BE2C (cell line): ENCODE measurements around the gene UBE2U.

Experiments used
- DNase-seq: peaks from one replicate; pipeline ENCODE4 v3.0.0-alpha.2; 2020
- H3K27me3 ChIP-seq: fragments of 250-450 bp; sonication (Bioruptor Pico); 2 replicates; pipeline ENCODE4 v1.5.1; 2020; ENCODE audit warnings: mild to moderate bottlenecking
- H3K36me3 ChIP-seq: fragments of 250-450 bp; sonication (Bioruptor Pico); 2 replicates; pipeline ENCODE4 v1.5.1; 2020; ENCODE audit warnings: mild to moderate bottlenecking
- H3K4me1 ChIP-seq: fragments of 250-450 bp; sonication (Bioruptor Pico); 2 replicates; pipeline ENCODE4 v1.5.1; 2020
- H3K4me3 ChIP-seq: 2 replicates; pipeline ENCODE4 v1.5.1; 2011; ENCODE audit warnings: low read depth, low read length
- H3K9me3 ChIP-seq: fragments of 250-450 bp; sonication (Bioruptor Pico); 2 replicates; pipeline ENCODE4 v1.5.1; 2020
- CTCF ChIP-seq: IDR thresholded peaks from 2 replicates; pipeline ENCODE4 v1.5.1; 2012; ENCODE audit warnings: mild to moderate bottlenecking, low read depth, low read length

UBE2U gene

DNA sequence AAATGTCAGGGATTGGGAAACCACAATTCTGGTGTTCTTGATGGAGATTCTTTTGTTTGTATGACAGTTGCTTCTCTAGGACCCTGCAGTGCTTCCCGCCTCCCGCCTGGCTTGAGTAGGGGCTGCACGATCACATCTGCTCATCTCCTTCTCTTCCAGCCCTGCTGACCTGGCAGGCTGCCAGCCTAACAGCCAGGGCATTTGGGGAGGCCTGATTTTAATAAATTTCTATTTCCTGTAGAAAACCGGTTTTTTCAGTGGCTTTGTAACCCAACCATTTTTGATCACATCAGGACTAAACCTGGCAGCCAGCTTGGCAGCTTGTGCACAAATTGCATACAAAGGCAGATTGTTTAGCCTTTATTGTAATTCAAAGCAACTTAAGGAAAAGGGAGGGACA lies 78.9 kb downstream of the UBE2U start:
- Histone ChIP-seq H3K27me3 (no peaks in the 10 kb centered on the region), H3K9me3 (no peaks in the 10 kb centered on the region), H3K4me3 (no peak overlapping the region), H3K36me3 (no peaks in the 10 kb centered on the region), H3K4me1 (peaks cover 14% of the 10 kb centered on the region)
- DNase-seq: peak; percentile 83
- no peak for TF ChIP-seq CTCF

DNA sequence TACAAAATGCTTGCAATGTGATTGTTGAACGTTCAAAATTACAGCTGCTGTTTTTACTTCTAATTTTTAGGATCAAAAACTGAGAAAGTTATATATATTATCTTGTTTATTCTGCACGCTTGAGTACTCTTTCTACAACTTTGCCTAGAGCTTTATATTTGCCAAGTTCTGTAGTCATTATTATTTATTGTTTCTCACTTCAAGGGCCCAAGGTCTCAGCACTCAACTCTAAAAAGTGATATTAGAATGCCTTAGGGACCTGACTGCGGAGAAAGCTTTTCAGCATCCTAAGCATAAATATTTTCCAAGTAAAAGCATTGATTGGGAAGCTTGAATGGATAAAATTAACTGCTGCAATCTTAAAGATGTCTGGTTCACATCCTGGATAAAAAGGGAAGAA lies 83.6 kb downstream of the UBE2U start:
- peaks cover 4% of the 10 kb centered on the region for H3K4me1 ChIP-seq
- TF ChIP-seq CTCF: no peak
- no peak for DNase-seq
- H3K9me3 ChIP-seq: no peaks in the 10 kb centered on the region
- no peak overlapping the region for H3K4me3 ChIP-seq
- H3K36me3 ChIP-seq: no peaks in the 10 kb centered on the region
- H3K27me3 ChIP-seq: no peaks in the 10 kb centered on the region

- no peaks in the 10 kb centered on the region for H3K36me3 ChIP-seq
- no peaks in the 10 kb centered on the region for H3K9me3 ChIP-seq
- no peaks in the 10 kb centered on the region for H3K27me3 ChIP-seq
- H3K4me1 ChIP-seq: no peaks in the 10 kb centered on the region
- H3K4me3 ChIP-seq: no peak overlapping the region
- TF ChIP-seq CTCF: no peak
- no peak for DNase-seq
Observed at GRCh38 chr1:64290420-64290819, 87.0 kb downstream of the UBE2U start.

- H3K9me3 ChIP-seq: no peaks in the 10 kb centered on the region
- TF ChIP-seq CTCF: no peak
- H3K4me1 ChIP-seq: no peaks in the 10 kb centered on the region
- no peak overlapping the region for H3K4me3 ChIP-seq
- no peak for DNase-seq
- no peaks in the 10 kb centered on the region for H3K36me3 ChIP-seq
- H3K27me3 ChIP-seq: no peaks in the 10 kb centered on the region
Observed at GRCh38 chr1:64291931-64292330, 88.5 kb downstream of the UBE2U start.

GRCh38 chr1:64292399-64292798 lies 89.0 kb downstream of the UBE2U start:
- Histone ChIP-seq H3K4me3 (no peak overlapping the region), H3K27me3 (no peaks in the 10 kb centered on the region), H3K9me3 (no peaks in the 10 kb centered on the region), H3K36me3 (no peaks in the 10 kb centered on the region), H3K4me1 (no peaks in the 10 kb centered on the region)
- DNase-seq: no peak
- no peak for TF ChIP-seq CTCF

- no peaks in the 10 kb centered on the region for H3K9me3 ChIP-seq
- H3K4me1 ChIP-seq: no peaks in the 10 kb centered on the region
- no peak overlapping the region for H3K4me3 ChIP-seq
- no peaks in the 10 kb centered on the region for H3K36me3 ChIP-seq
- no peak for TF ChIP-seq CTCF
- H3K27me3 ChIP-seq: no peaks in the 10 kb centered on the region
- no peak for DNase-seq
Observed at GRCh38 chr1:64293820-64294219, 90.4 kb downstream of the UBE2U start.
